Neuronal stem cell (in vitro differentiated cells): Measurements from ENCODE around the gene TNFRSF4.

Experiments used
- DNase-seq: peaks from one replicate; pipeline ENCODE4 v3.0.0-alpha.2; 2013; ENCODE audit warnings: low spot score
- H2AFZ ChIP-seq: one replicate; pipeline ENCODE4 v1.6.1; 2013; ENCODE audit warnings: mild to moderate bottlenecking, low read length, inconsistent platforms
- H2AK5ac ChIP-seq: 2 replicates; pipeline ENCODE4 v1.6.1; 2013; ENCODE audit warnings: low read depth, mild to moderate bottlenecking, inconsistent platforms, low read length, moderate library complexity, mixed read lengths
- H2BK120ac ChIP-seq: 2 replicates; pipeline ENCODE4 v1.6.1; 2013; ENCODE audit warnings: low read depth, mild to moderate bottlenecking, inconsistent platforms, low read length, moderate library complexity, mixed read lengths
- H2BK12ac ChIP-seq: one replicate; pipeline ENCODE4 v1.6.1; 2013; ENCODE audit warnings: low read length, inconsistent platforms
- H2BK15ac ChIP-seq: 2 replicates; pipeline ENCODE4 v1.6.1; 2013; ENCODE audit warnings: mild to moderate bottlenecking, low read length, inconsistent platforms, mixed read lengths
- H2BK5ac ChIP-seq: one replicate; pipeline ENCODE4 v1.6.1; 2013; ENCODE audit warnings: inconsistent platforms, mild to moderate bottlenecking, low read length, moderate library complexity
- H3K14ac ChIP-seq: one replicate; pipeline ENCODE4 v1.6.1; 2013; ENCODE audit warnings: low read length, inconsistent platforms
- H3K18ac ChIP-seq: 2 replicates; pipeline ENCODE4 v1.6.1; 2013; ENCODE audit warnings: low read length, inconsistent platforms
- H3K23ac ChIP-seq: 2 replicates; pipeline ENCODE4 v1.6.1; 2013; ENCODE audit warnings: low read depth, mild to moderate bottlenecking, mixed read lengths, low read length, inconsistent platforms; ENCODE audit not compliant: poor library complexity
- H3K27ac ChIP-seq: replicated peaks from 3 replicates; pipeline ENCODE4 v1.5.1; 2013; ENCODE audit warnings: low read length, inconsistent platforms
- H3K27me3 ChIP-seq, 3 experiments: 2 replicates each; pipeline ENCODE4 v1.6.1; 2013; ENCODE audit warnings: low read length in 3 of 3, mild to moderate bottlenecking in 2 of 3, inconsistent platforms in 1 of 3, low read depth in 1 of 3, mixed read lengths in 1 of 3, moderate library complexity in 1 of 3; ENCODE audit not compliant: control insufficient read depth in 3 of 3, insufficient read depth in 3 of 3
- H3K36me3 ChIP-seq, 2 donors: replicated peaks in 1 of 2; 2 replicates each; pipeline ENCODE4 v1.6.1; 2013; ENCODE audit warnings: low read length in 2 of 2; ENCODE audit not compliant: control insufficient read depth in 2 of 2, insufficient read depth in 2 of 2
- H3K4ac ChIP-seq: 2 replicates; pipeline ENCODE4 v1.6.1; 2013; ENCODE audit warnings: inconsistent platforms, mild to moderate bottlenecking, low read length, moderate library complexity
- H3K4me1 ChIP-seq, 2 donors: 1 replicate in 1 of 2; 2 replicates in 1 of 2; pipeline ENCODE4 v1.6.1; 2013; ENCODE audit warnings: low read length in 2 of 2, low read depth in 1 of 2; ENCODE audit not compliant: control insufficient read depth in 2 of 2, insufficient read depth in 1 of 2
- H3K4me2 ChIP-seq: one replicate; pipeline ENCODE4 v1.6.1; 2013; ENCODE audit warnings: mild to moderate bottlenecking, low read length, inconsistent platforms; ENCODE audit not compliant: insufficient read depth, poor library complexity, severe bottlenecking
- H3K4me3 ChIP-seq, 2 donors: 2 replicates each; pipeline ENCODE4 v1.5.1; 2013; ENCODE audit warnings: low read length in 2 of 2, mild to moderate bottlenecking in 2 of 2, inconsistent platforms in 1 of 2, moderate library complexity in 1 of 2
- H3K79me1 ChIP-seq: one replicate; pipeline ENCODE4 v1.6.1; 2013; ENCODE audit warnings: low read depth, mild to moderate bottlenecking, inconsistent platforms, low read length, moderate library complexity
- H3K9ac ChIP-seq: one replicate; pipeline ENCODE4 v1.6.1; 2013; ENCODE audit warnings: mild to moderate bottlenecking, low read depth, low read length, inconsistent platforms; ENCODE audit not compliant: poor library complexity
- H3K9me3 ChIP-seq, 2 donors: replicated peaks in 1 of 2; 2 replicates each; pipeline versions ENCODE3 to v1.6.1; 2013; ENCODE audit warnings: low read length in 2 of 2, mild to moderate bottlenecking in 2 of 2, inconsistent platforms in 1 of 2, low read depth in 1 of 2, mixed read lengths in 1 of 2, moderate library complexity in 1 of 2; ENCODE audit not compliant: control insufficient read depth in 2 of 2, insufficient read depth in 1 of 2
- H4K8ac ChIP-seq: one replicate; pipeline ENCODE4 v1.6.1; 2013; ENCODE audit warnings: low read depth, mild to moderate bottlenecking, inconsistent platforms, low read length, moderate library complexity
- H4K91ac ChIP-seq: one replicate; pipeline ENCODE4 v1.6.1; 2013; ENCODE audit warnings: low read length, low read depth, mild to moderate bottlenecking, inconsistent platforms; ENCODE audit not compliant: poor library complexity
- whole genome bisulfite sequencing, 2 donors: extraction: QIAGEN DNeasy Blood & Tissue Kit; methylation state at CpG; one replicate each; pipeline ENCODE4 v1.1.7; 2013; ENCODE audit warnings: missing lambda C conversion rate in 2 of 2, mixed read lengths in 1 of 2; ENCODE audit not compliant: insufficient read length in 2 of 2, insufficient replicate concordance in 1 of 2; ENCODE audit errors: extremely low coverage in 2 of 2; 5-methylcytosine and 5-hydroxymethylcytosine counted together

The TNFRSF4 gene

GRCh38 chr1:1218524-1219200 is 4.7 kb upstream of the TNFRSF4 start:
- peaks cover 0 to 5% of the 10 kb centered on the region in 2 donors for H3K9me3 ChIP-seq
- no peak overlapping the region for H2BK15ac ChIP-seq
- H3K36me3 ChIP-seq = peaks cover 21 to 63% of the 10 kb centered on the region in 2 donors
- H3K4ac ChIP-seq = no peak overlapping the region
- H2BK5ac ChIP-seq = no peak overlapping the region
- H2AK5ac ChIP-seq = no peak overlapping the region
- no peak for DNase-seq
- no peak overlapping the region for H3K9ac ChIP-seq
- no peak overlapping the region for H3K4me2 ChIP-seq
- no peak overlapping the region for H2BK12ac ChIP-seq
- H3K18ac ChIP-seq = no peak overlapping the region
- H2BK120ac ChIP-seq = no peak overlapping the region
- H3K27me3 ChIP-seq = peaks cover 0 to 3% (median 0%) of the 10 kb centered on the region in 3 experiments
- no peak overlapping the region for H3K23ac ChIP-seq
- H2AFZ ChIP-seq = no peak overlapping the region
- H3K14ac ChIP-seq = no peak overlapping the region
- no peak overlapping the region for H3K4me3 ChIP-seq
- no peak overlapping the region for H3K27ac ChIP-seq
- no peak overlapping the region for H4K91ac ChIP-seq
- no CpG with 5 or more reads among the region's 36 CpGs for WGBS, 2 donors
- no peak overlapping the region for H4K8ac ChIP-seq
- H3K79me1 ChIP-seq = peaks cover 5% of the 10 kb centered on the region
- no peaks in the 10 kb centered on the region for H3K4me1 ChIP-seq

GRCh38 chr1:1217621-1218523 is 3.9 kb upstream of the TNFRSF4 start:
- Histone ChIP-seq H2AK5ac (no peak overlapping the region), H4K91ac (no peak overlapping the region), H3K9ac (no peak overlapping the region), H3K79me1 (peaks cover 4% of the 10 kb centered on the region), H2BK12ac (no peak overlapping the region), H3K4me3 (no peak overlapping the region), H2BK15ac (no peak overlapping the region), H3K27me3 (peaks cover 0 to 1% (median 0%) of the 10 kb centered on the region in 3 experiments), H2AFZ (no peak overlapping the region), H3K18ac (no peak overlapping the region), H4K8ac (no peak overlapping the region), H2BK120ac (no peak overlapping the region), H3K27ac (no peak overlapping the region), H3K4ac (no peak overlapping the region), H3K36me3 (peaks cover 17 to 56% of the 10 kb centered on the region in 2 donors), H3K14ac (no peak overlapping the region), H3K9me3 (peaks cover 0 to 2% of the 10 kb centered on the region in 2 donors), H3K4me2 (no peak overlapping the region), H3K4me1 (no peaks in the 10 kb centered on the region), H3K23ac (no peak overlapping the region), H2BK5ac (no peak overlapping the region)
- WGBS, 2 donors = no CpG with 5 or more reads among the region's 52 CpGs
- no peak for DNase-seq

GRCh38 chr1:1216770-1217620 is 3.0 kb upstream of the TNFRSF4 start:
- no peak overlapping the region for H4K8ac ChIP-seq
- H3K4me1 ChIP-seq = no peaks in the 10 kb centered on the region
- peak overlapping the region; percentile 44 for H3K9ac ChIP-seq
- no peak overlapping the region for H2BK12ac ChIP-seq
- H3K36me3 ChIP-seq = peaks cover 10 to 49% of the 10 kb centered on the region in 2 donors
- H2BK5ac ChIP-seq = no peak overlapping the region
- peak overlapping the region; percentile 11 for H3K4me2 ChIP-seq
- no peak overlapping the region for H3K27ac ChIP-seq
- H3K14ac ChIP-seq = no peak overlapping the region
- H2BK15ac ChIP-seq = no peak overlapping the region
- H4K91ac ChIP-seq = no peak overlapping the region
- H3K4me3 ChIP-seq = no peak overlapping the region
- no peaks in the 10 kb centered on the region for H3K27me3 ChIP-seq
- WGBS, 2 donors = no CpG with 5 or more reads among the region's 74 CpGs
- no peak overlapping the region for H2AFZ ChIP-seq
- no peaks in the 10 kb centered on the region for H3K79me1 ChIP-seq
- no peak overlapping the region for H3K23ac ChIP-seq
- H3K4ac ChIP-seq = no peak overlapping the region
- no peak overlapping the region for H3K18ac ChIP-seq
- no peak overlapping the region for H2AK5ac ChIP-seq
- DNase-seq = no peak
- H2BK120ac ChIP-seq = no peak overlapping the region
- no peaks in the 10 kb centered on the region for H3K9me3 ChIP-seq
